Muscle of leg (tissue), 11 donors: Measurements from ENCODE around the gene PLCH2. TPM values are rescaled to one million over a fixed set of nuclear protein-coding genes. Genes with fewer than 3 reads are reported as not detected.

ENCODE experiments used
- DNase-seq: peaks from one replicate; pipeline ENCODE4 v3.0.0; 2013
- H3K27ac ChIP-seq: one replicate; pipeline ENCODE4 v1.5.1; 2013; ENCODE audit warnings: mild to moderate bottlenecking, low read length, control low read depth
- H3K27me3 ChIP-seq: one replicate; pipeline ENCODE4 v1.6.1; 2013; ENCODE audit warnings: low read length; ENCODE audit not compliant: control insufficient read depth, insufficient read depth
- H3K36me3 ChIP-seq: one replicate; pipeline ENCODE4 v1.6.1; 2013; ENCODE audit warnings: low read length; ENCODE audit not compliant: control insufficient read depth, insufficient read depth
- H3K4me1 ChIP-seq: one replicate; pipeline ENCODE4 v1.6.1; 2013; ENCODE audit warnings: low read length; ENCODE audit not compliant: control insufficient read depth, insufficient read depth
- H3K4me3 ChIP-seq: one replicate; pipeline ENCODE4 v1.5.1; 2013; ENCODE audit warnings: low read length, control low read depth
- H3K9me3 ChIP-seq: replicated peaks from 2 replicates; pipeline ENCODE4 v1.6.1; 2013; ENCODE audit warnings: low read depth, low read length; ENCODE audit not compliant: control insufficient read depth
- WGBS: methylation state at CpG from one replicate; pipeline ENCODE4 v1.1.5; 2013; ENCODE audit warnings: missing lambda C conversion rate; ENCODE audit not compliant: insufficient coverage; 5-methylcytosine and 5-hydroxymethylcytosine counted together
- polyA plus RNA-seq, 8 donors: library from polyadenylated mRNA; unstranded; fragments of 120-200 nt; gene quantifications; one replicate each; pipeline versions ENCODE4 v1.2.1 to v1.2.3, GENCODE V29; 2013; ENCODE audit warnings: inconsistent platforms in 1 of 8, low replicate concordance in 1 of 8; ENCODE audit not compliant: insufficient read length in 8 of 8, insufficient read depth in 1 of 8
- total RNA-seq: library from RNA; stranded (reverse); fragments of 120-200 nt; gene quantifications from one replicate; pipeline ENCODE4 v1.2.4, GENCODE V29; 2013

The PLCH2 gene
- total and polyA plus RNA-seq, 9 donors = 0.35 to 3.4 (median 0.75) TPM

DNA sequence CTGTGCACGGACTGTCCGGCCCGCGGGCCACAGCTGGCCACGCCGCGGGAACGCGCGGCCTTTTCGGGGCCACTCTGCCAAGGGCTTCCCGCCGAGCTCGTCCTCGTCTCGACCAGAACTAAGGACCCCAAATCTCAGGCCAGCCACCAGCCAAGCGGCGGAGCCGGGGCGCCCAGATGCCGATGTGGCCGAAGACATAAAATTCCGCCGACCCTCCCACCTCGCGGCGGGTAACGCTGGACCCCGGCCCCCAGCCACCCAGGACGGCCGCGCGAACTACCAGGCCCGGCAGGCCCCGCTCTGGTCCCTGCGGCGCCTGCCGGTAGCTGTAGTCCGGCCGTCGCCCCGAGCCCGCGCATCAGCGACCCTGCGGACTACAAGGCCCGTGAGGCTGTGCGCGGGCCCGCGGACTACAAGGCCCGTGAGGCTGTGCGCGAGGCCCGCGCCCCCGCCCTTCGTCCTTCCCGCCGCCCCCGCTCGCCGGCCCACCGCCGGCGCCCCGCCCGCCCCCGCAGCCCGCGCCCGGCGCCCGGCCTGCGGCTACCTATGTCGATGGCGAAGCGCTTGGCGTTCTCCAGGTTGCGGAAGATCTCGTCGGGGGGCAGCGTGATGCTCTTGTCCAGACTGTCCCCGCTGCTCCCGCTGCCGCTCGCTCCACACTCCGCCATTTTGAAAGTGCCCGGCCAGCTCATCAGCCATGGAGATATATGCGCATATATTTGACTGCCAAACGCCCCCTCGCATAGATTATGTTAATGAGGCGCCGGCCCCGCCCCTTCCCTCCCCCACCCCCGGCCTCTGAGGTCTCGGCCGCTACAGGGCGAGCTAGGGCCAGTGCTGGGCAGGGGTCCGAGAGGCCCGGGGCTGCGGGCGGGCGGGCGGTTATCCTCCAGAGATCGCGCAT lies 50.1 kb downstream of the PLCH2 start, which contains the start of gene PANK4:
TSS of gene PANK4 (minus strand) at position 677 of the 904 bp plus-strand sequence. CDS start at position 668, 9 bp downstream.
- Histone ChIP-seq H3K36me3 (peaks cover 7% of the 10 kb centered on the region), H3K4me3 (peak within 1 kb of the TSS; percentile 91), H3K27me3 (peaks cover 31% of the 10 kb centered on the region), H3K4me1 (peaks cover 64% of the 10 kb centered on the region), H3K9me3 (no peaks in the 10 kb centered on the region), H3K27ac (peak within 1 kb of the TSS; percentile 78)
- under 1% methylated on average over 96 of the region's 107 CpGs for WGBS
- peak; percentile 98 for DNase-seq

DNA sequence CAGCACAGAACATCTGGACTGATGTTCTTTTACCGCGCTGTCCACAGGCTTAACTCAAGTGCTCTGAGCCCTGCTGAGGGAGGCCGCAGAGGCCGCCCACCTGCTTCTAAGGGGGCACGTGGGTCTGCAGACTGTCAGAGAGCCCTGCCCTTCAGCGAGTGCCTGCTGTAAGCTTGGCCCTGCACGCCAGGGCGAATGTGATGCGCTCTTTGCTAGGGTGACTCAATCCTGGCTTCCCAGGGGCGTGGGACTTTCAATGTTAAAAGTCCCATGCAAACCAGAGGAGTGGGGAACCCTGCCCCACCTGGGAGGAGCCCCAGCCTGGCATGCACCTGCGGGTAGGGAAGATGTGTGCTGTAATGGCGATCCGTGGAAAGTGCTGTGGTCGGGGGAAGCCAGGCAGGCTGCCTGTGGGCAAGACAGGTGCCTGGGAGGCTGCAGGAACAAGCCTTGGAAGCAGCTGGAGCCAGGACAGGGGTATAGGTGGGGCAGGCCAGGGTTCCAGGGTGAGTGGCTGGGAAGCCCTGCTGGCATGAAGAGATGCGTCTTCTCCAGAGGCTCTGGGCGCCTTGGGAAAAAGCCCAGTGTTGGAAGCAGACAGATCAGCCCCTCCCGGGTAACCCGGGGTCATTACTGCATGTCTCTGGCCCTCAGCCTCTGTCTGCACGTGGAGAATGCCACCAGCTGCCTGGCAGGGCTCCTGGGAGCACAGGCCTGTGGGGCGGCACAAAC lies 50.9 kb downstream of the PLCH2 start:
- Histone ChIP-seq H3K4me1 (peaks cover 71% of the 10 kb centered on the region), H3K27ac (peak overlapping the region; percentile 62), H3K9me3 (no peaks in the 10 kb centered on the region), H3K27me3 (peaks cover 40% of the 10 kb centered on the region), H3K36me3 (peaks cover 2% of the 10 kb centered on the region), H3K4me3 (peak overlapping the region; percentile 42)
- DNase-seq = peak; percentile 72
- 25% methylated on average over 19 of the region's 20 CpGs for WGBS

DNA sequence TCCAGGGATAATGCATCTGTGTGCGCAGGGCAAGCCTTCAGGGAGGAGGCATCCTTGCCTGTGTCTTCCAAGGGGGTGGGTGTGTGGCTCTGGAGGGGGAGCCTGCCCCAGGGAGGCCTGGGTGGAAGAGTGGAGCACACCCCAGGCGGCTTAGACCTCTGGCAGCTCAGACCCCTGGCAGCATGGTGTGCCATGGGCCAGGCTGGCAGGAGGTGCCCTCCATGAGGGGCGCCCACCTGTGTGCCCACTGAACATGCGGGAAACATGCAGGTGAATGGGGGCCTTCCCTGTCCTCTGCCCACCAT lies 51.4 kb downstream of the PLCH2 start:
- H3K27me3 ChIP-seq = peaks cover 45% of the 10 kb centered on the region
- no peak overlapping the region for H3K27ac ChIP-seq
- peaks cover 75% of the 10 kb centered on the region for H3K4me1 ChIP-seq
- no peak overlapping the region for H3K4me3 ChIP-seq
- H3K36me3 ChIP-seq = peaks cover 2% of the 10 kb centered on the region
- DNase-seq = no peak
- 89% methylated on average over 4 of the region's 4 CpGs for WGBS
- no peaks in the 10 kb centered on the region for H3K9me3 ChIP-seq

DNA sequence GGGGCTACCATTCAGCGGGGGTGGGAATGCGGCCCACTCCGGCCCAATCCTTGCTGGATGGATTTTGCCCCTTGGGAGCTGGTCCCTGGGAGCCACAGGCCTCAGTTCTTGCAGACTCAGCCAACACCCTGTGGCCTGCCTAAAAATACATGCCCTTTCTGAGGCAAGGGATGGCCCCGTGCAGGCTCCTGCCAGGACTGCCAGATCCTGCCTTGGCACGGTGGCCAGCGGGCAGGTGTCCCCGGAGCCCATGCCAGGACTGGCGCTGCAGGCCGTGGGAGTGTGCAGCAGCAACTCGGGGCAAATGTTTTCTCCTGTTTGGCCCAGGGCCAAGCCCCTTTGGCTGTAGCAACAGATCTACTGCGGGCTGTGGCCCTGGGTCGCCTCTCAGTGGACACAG lies 51.9 kb downstream of the PLCH2 start:
- no peak for DNase-seq
- Histone ChIP-seq H3K36me3 (no peaks in the 10 kb centered on the region), H3K4me1 (peaks cover 78% of the 10 kb centered on the region), H3K4me3 (no peak overlapping the region), H3K9me3 (no peaks in the 10 kb centered on the region), H3K27me3 (peaks cover 50% of the 10 kb centered on the region), H3K27ac (no peak overlapping the region)
- WGBS = 77% methylated on average over 11 of the region's 12 CpGs

DNA sequence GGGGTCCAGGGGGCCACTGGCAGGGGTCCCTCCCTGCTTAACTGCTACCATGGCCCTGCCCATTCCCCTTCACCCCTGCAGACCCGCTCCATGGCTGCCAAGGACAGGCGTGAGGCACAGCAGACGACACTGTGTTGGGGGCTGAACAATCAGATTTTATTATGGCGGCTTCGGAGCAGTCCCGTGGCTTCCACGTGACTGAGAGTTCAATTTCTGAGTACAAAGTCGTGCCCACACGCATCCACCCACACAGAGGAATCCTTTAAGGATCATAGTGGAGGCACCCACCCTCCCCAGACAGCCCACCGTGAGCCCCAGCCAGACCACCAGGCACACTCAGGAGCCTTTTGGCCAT lies 52.5 kb downstream of the PLCH2 start:
- no peak for DNase-seq
- peaks cover 81% of the 10 kb centered on the region for H3K4me1 ChIP-seq
- no peaks in the 10 kb centered on the region for H3K9me3 ChIP-seq
- peaks cover 56% of the 10 kb centered on the region for H3K27me3 ChIP-seq
- no peak overlapping the region for H3K27ac ChIP-seq
- 39% methylated on average over 8 of the region's 10 CpGs for WGBS
- H3K36me3 ChIP-seq = no peaks in the 10 kb centered on the region
- H3K4me3 ChIP-seq = no peak overlapping the region

DNA sequence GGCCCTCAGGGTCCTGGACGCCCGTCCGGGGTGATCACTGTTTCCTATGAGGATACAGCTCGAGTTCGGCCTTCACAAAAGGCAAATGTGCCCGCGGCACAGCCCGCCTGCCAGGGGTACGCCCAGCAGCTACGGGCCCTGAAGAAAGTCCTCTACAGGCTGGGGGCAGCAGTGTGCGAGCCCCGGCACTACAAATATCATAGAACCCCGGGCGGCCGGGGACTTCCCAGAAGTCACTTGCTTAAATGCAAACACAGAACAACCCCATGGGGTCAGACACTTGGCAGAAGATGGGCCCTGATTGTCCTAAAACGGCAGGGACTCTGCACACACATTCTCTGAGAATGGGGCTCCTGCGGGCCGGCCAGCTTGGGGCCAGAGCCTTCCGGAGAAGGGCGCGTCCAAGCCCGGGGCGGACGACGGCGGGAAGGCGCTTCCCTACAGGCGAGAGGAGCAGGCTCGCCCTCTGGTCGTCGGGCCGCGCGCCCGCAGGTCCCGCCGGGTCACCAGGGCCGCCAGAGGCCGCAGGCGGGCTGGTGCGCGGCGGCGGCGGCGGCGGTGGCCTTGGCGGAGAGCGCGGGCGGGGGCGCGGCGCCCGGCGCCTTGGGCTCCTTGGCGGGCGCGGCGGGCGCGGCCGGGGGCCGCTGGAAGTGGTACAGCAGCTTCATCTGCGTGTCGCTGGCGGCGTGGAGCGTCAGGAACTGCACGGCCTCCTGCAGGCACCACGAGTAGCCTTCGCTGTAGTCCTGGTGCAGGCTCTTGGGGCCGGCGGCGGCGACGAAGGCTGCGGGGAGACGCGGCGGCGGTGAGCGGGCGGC lies 53.1 kb downstream of the PLCH2 start:
- no peak overlapping the region for H3K27ac ChIP-seq
- DNase-seq = no peak
- no peak overlapping the region for H3K4me3 ChIP-seq
- no peaks in the 10 kb centered on the region for H3K36me3 ChIP-seq
- H3K9me3 ChIP-seq = no peaks in the 10 kb centered on the region
- WGBS = 4% methylated on average over 82 of the region's 84 CpGs
- H3K27me3 ChIP-seq = peaks cover 61% of the 10 kb centered on the region
- peaks cover 75% of the 10 kb centered on the region for H3K4me1 ChIP-seq

DNA sequence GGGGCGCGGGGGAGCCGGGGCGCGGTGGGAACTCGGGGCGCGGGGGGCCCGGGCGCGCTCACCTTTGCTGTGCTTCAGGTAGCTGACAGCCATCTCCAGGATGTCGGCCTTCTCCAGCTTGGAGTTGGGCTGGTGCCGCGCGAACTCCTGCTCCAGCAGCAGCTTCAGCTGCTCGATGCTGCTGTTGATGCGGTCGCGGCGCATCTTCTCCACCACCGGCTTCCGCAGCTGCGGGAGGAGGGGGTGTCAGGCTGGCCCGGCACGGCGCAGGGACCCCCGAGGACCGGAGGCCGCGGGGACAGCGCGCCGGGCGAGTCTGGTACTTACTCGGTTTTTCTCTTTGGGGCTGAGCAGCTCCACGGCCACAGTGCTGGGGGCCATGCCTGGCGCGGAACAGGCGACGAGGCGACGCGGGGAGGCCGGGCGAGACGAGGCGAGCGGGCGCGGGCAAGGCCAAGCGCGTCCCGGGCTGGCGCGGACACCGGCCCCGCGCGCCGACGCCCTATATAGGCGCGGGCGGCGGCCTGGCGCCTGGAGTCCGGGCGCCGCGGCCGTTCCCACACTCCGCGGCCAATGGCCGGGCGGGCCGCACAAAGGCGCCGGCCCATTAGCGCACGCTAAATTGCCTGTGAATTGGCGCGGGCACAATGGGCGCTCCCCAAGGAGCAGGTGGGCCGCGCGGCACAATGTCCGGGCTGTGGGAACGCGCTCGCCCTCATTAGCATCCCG lies 53.9 kb downstream of the PLCH2 start, which contains the start of gene HES5:
TSS of gene HES5 (minus strand) at position 480 of the 729 bp plus-strand sequence. CDS start at position 381, 99 bp downstream.
- no peaks in the 10 kb centered on the region for H3K36me3 ChIP-seq
- H3K4me3 ChIP-seq = no peak within 1 kb of the TSS
- H3K27ac ChIP-seq = no peak within 1 kb of the TSS
- peaks cover 68% of the 10 kb centered on the region for H3K27me3 ChIP-seq
- peaks cover 74% of the 10 kb centered on the region for H3K4me1 ChIP-seq
- under 1% methylated on average over 87 of the region's 91 CpGs for WGBS
- DNase-seq = no peak
- no peaks in the 10 kb centered on the region for H3K9me3 ChIP-seq

DNA sequence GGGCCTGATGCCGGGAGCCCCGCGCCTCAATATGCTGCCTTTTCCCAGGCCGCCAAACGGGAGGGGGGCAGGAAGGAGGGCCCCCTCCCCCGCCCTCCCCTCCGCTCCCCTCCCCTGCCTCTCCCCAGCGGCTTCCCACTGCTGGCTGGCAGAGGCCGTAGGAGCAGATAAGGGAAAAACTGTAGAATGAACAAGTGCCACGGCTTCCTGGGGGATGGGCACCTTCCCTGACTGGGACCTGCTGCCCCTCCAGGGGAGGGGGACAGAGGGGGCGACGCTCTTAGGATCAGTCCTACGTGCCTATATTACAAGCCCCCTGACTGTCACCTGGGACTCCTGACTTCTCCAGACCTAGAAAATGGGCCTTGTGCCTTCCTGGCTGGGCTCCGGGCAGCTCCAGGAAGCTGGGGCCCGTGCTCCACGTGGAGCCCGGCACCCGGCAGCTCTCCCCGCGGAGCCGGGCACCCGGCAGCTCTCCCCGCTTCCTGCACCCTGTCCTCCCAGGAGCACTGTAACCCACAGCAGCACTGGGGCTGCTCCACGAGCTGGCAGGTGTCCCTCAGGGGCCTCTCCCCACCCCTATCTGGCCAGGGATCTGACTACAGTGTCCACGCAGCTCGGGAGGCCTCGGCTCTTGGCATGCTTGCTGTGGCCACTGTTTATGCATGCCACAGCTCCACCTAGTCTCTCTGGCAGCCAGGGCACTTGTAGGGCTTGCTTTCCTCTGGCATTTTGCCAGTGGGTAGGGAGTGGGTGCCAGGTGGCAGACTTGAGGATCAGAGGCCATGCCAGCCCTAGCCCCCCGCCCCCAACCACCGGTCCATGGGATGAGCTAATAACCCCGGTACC lies 54.6 kb downstream of the PLCH2 start:
- Histone ChIP-seq H3K27ac (no peak overlapping the region), H3K27me3 (peaks cover 76% of the 10 kb centered on the region), H3K9me3 (no peaks in the 10 kb centered on the region), H3K36me3 (no peaks in the 10 kb centered on the region), H3K4me3 (no peak overlapping the region), H3K4me1 (peaks cover 66% of the 10 kb centered on the region)
- no peak for DNase-seq
- WGBS = 22% methylated on average over 13 of the region's 30 CpGs
